Measurements from ENCODE around the gene ELL.
A peak's percentile ranks its signal among the peaks of the same experiment; 100 is the strongest.

The ELL gene

GRCh38 chr19:18424890-18425514 is 96.9 kb downstream of the ELL start:
- no peak for DNase-seq (ENCODE audit: low read depth in 2 of 3, low spot score in 2 of 3)

DNA sequence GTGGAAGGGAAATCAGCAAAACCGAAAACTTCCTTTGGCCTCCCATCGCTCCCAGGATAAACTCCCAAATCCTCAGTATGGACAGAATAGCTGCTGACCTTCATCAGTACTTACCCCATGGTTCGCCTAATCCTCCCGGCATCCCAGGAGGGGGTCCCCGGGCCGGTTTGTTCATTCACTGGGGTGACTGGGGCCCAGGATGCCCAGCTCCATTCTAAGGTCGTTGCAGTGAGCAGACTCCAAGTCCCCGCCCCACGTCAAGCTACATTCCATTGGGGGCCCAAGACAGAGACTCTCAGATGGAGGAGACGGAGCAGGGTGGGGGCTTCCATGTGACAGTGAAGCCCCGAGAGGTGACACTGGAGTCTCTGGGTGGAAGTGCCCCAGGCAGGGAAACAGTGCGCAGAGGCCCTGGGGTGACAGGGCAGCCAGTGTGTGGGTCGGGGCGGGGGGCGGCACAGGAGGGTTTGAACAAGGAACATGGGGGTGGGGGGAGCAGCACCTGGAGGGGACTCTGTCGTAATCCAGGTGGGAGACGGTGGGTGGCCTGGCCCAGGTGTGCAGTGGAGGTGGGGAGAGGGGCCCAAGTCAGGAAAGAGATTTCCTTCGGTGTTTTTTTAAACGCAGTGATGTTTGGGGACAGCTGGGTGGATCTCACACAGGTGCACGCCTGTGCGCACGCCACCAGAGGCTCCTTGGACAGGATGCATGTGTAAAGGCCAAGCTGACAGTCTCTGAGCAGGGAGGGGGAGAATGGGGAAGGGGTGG is 97.6 kb downstream of the ELL start:
- DNase-seq (ENCODE audit: low read depth in 2 of 3, low spot score in 2 of 3) = no peak

GRCh38 chr19:18423258-18424020 is 98.4 kb downstream of the ELL start:
- DNase-seq (ENCODE audit: low read depth in 2 of 3, low spot score in 2 of 3) = no peak

DNA sequence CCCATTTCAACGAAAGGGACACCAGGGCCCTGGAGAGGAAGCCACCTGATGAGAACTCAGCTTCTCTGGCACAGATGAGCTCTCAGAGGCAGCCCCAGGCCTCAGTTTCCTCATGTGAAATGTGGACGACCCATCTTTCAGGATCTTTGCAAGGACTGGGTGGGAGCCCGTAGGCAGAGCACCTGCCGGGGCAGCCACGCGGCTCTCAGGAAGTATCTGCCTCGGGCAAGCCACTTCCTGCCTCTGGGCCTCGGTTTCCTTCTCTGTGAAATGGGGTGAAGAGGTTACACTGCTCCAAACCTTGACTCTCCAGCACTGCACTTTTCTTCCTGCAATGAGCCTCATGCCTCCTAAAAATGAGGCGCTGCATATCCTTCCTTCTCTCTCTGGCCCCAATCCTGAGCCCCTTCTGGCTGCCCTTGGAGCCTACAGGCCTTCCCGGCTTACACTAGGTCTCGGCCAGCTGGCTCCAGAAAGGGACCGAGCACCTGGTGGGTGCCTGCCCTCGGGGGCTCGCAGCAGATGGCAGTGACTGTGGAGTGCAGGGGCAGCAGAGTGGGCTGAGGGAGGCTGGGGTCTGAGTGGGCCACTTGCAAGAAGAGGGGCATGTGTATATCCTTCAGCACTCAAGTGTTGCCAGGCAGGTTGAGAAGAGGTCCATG is 99.2 kb downstream of the ELL start:
- DNase-seq (ENCODE audit: low read depth in 2 of 3, low spot score in 2 of 3) = no peak

- no peak for DNase-seq (ENCODE audit: low read depth in 2 of 3, low spot score in 2 of 3)
Observed at GRCh38 chr19:18421371-18421959, 100.4 kb downstream of the ELL start.

DNA sequence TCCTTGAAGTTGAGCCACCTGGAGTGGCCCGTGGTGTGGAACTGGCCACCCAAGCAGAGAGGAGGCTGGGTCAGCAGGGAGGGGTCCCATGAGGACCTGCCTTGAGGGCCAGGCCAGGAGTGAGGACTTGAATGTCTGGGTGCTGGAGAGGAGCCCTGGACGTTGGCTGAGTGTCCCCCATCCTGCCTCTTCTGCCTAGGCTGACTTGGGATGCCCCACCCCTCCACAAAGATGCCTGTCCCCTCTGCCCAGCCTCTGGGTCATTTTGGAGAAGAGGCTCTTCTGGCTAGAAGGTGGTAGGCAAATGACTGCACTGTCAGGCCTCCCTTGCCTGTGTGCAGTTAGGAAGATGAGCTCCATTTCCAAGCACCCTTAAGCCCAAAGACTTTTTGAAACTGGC is 100.9 kb downstream of the ELL start:
- no peak for DNase-seq (ENCODE audit: low read depth in 2 of 3, low spot score in 2 of 3)

DNA sequence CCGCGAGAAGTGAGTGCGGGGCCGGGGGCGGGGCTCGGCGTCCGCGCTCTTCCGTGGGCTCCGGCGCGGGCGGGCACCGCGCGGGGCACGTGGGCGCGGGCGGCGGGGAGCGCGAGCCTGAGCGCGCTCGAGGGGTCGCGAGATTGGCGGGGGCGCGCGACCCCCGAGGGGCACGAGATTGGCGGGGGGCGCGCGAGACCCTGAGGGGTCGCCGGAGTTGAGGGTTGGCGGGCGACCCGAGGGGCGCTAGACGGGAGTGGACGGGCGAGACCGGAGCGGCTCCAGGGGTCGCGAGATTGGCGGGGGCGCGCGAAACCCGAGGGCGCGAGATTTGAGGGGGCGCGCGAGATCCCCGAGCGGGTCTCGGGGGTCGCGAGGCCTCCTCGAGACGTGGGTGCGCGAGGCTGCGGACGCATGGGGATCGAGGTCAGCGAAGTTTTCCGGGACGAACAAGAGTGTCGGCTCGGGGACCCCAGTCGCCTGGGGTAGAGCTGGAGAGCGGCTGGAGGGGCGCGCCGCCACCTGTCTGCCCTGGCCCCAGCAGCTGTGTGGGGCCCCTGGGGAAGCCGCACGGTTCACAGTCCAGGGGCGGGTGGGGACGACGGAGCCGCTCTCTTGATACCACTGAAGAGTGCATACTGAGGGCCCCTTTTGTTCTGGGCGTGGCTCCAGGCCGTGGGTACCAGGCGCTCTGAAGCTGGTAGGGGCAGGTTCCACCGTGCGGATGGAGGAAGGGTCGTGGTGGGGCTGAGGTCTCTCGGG is 102.0 kb downstream of the ELL start:
- DNase-seq (ENCODE audit: low read depth in 2 of 3, low spot score in 2 of 3) = no peak

GRCh38 chr19:18419195-18419698 is 102.6 kb downstream of the ELL start, which contains the start of gene SSBP4:
TSS of gene SSBP4 (plus strand) at chr19:18419398. CDS start at chr19:18419649, 251 bp downstream.
- DNase-seq (ENCODE audit: low read depth in 2 of 3, low spot score in 2 of 3) = peak in 1 of 3 experiments; percentile 57

GRCh38 chr19:18418483-18419194 is 103.2 kb downstream of the ELL start:
- DNase-seq (ENCODE audit: low read depth in 2 of 3, low spot score in 2 of 3) = no peak

- no peak for DNase-seq (ENCODE audit: low read depth in 2 of 3, low spot score in 2 of 3)
Observed at GRCh38 chr19:18418029-18418482, 103.8 kb downstream of the ELL start.

DNA sequence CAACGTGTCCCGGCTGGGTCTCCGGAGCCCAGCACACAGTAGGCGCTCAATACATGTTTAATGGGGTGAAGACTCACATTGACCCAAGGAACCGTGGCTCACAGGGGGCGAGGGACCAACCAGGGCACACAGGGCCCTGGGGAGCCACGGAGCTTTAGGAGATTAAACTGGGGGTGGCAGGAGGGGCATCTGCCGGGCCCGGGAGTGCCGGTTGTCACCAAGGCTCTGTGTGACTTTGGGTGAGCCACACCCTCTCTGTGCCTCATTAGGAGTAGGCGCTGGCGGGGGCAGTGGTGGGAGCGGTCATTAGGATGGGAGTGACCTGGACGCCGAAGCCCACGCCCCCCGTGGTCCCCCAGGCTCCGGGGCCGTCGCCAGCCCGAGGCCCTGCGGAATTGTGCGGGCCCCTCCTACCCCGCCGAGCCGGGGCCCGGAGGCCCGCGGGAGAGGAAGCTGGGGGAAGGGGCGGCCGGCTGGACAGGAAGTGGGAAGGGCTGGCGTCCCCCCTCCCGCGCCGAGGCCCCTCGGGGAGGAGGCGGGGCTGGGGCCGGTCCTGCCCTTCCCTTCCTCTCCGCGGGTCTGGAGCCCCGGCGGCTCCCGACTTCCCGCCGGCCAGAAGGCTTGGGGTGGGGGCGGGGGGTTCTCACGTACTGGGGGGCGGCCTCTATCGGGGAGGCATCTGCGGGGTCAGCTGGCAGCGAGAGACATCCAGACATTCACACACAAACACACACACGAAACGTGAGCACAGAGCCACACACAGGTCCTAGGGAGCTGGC is 104.4 kb downstream of the ELL start:
- no peak for DNase-seq (ENCODE audit: low read depth in 2 of 3, low spot score in 2 of 3)

DNA sequence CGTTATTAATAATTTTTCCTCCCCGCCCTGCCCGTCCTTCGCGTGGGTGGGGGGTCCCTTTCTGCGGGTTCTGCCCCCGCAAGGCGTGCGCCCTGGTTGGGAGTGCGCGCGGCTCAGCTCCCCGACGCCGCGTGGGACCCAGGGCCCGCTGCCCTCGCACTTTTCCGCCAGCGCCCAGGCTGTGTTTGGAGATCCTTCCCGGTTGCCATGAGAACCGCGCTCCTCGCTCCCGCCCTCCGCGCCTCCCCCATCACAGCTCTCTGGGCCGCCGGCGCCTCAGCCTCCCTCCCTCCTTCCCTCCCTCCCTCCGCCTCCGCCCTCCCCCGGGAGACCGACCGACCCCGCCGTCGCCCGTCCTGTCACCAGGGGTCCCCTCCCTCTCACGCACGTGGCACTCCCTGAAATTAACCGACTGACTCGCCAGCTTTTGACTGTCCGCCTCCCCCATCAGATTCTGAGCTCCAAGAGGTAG is 105.1 kb downstream of the ELL start:
- peak in 1 of 3 experiments; percentile 30 for DNase-seq (ENCODE audit: low read depth in 2 of 3, low spot score in 2 of 3)

DNA sequence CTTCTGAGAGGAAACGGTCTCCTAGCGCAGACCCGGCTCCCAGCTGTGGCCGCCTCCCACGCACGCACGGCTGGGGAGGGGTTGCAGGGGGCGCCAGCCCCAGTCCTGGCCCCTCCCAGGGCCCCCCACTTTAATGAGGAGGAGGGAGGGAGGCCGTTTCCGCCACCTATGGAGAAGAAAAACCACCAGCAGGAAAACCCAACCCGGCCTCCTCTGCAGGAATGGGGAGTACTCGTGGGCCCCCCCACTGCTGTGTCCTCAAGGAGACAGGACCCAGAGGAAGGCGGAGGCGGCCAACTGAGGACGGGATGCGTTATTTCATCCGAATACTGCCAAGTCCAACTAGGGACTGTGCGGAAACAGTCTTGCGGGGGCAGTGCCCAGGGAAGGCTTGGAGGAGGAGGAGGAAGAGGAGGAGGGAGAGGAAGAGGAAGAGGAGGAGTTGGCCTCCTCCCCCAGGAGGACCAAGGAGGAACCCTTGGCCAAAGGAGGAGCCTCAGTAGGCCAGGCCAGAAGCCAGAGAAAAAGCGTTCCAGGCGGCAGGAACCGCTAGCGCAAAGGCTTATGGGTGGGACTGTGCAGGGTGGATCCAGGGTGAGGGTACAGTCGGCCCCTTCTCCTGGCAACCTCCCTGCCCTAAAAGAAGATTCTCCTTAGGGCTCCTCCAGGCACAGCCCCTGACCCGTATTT is 106.5 kb downstream of the ELL start:
- no peak for DNase-seq (ENCODE audit: low read depth in 2 of 3, low spot score in 2 of 3)

GRCh38 chr19:18414504-18415177 is 107.2 kb downstream of the ELL start:
- no peak for DNase-seq (ENCODE audit: low read depth in 2 of 3, low spot score in 2 of 3)

DNA sequence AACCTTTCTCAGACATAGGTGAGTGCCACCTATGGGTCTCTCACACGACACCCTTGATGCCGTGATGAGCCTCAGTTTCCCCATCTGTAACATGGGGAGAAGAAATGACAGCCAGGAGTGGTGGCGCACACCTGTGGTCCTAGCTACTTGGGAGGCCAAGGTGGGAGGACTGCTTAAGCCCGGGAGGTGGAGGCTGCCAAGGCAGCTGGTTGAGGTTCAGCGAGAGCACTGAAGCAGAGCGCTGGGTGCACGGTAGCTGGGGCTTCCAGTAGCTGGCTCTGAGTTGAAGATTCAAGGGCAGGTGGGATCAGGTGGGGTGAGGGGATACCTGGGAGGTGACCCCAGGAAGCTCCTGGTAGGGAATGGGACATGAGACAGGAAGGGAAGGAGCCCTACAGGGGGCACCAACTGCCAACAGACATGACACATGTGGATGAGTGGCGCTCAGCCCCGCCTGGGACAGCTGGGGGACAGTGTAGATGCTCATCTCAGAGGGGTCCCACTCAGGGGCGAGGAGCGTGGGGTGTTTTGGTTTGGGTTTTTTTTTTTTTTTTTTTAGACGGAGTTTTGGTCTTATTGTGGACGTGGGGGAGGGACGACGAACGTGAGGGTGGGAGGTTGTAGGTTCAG is 109.1 kb downstream of the ELL start:
- no peak for DNase-seq (ENCODE audit: low read depth in 2 of 3, low spot score in 2 of 3)

- no peak for DNase-seq (ENCODE audit: low read depth in 2 of 3, low spot score in 2 of 3)
Observed at GRCh38 chr19:18408053-18408476, 113.8 kb downstream of the ELL start.

GRCh38 chr19:18406749-18407148 is 115.1 kb downstream of the ELL start:
- no peak for DNase-seq (ENCODE audit: low read depth in 2 of 3, low spot score in 2 of 3)
